DND-41 (cell line): ENCODE data around the gene CREB3L2.

Experiments
- ATAC-seq: fragments of 200-7000 bp; cut with Tn5 transposase; 3 replicates; pipeline ENCODE4 v1.9.1; 2021; ENCODE audit warnings: low read depth; ENCODE audit not compliant: insufficient read depth
- DNase-seq: peaks from one replicate; pipeline ENCODE4 v3.0.0-alpha.2; 2020
- H2AFZ ChIP-seq: 2 replicates; pipeline ENCODE4 v1.6.0; 2012; ENCODE audit warnings: low read depth, low read length
- H3K27ac ChIP-seq: 2 replicates; pipeline ENCODE4 v1.5.1; 2012; ENCODE audit warnings: low read length, inconsistent platforms
- H3K27me3 ChIP-seq: fragments of 200-600 bp; sonication (generic); 2 replicates; pipeline ENCODE4 v1.6.0; 2012; ENCODE audit warnings: low read length, mild to moderate bottlenecking, inconsistent platforms; ENCODE audit not compliant: insufficient read depth, poor library complexity
- H3K36me3 ChIP-seq: 2 replicates; pipeline ENCODE4 v1.5.1; 2012; ENCODE audit warnings: low read length, inconsistent platforms; ENCODE audit not compliant: insufficient read depth
- H3K4me1 ChIP-seq: 2 replicates; pipeline ENCODE4 v1.5.1; 2012; ENCODE audit warnings: mild to moderate bottlenecking, low read length; ENCODE audit not compliant: insufficient read depth
- H3K4me2 ChIP-seq: 2 replicates; pipeline ENCODE4 v1.6.0; 2012; ENCODE audit warnings: mild to moderate bottlenecking, moderate library complexity, low read length, inconsistent platforms; ENCODE audit not compliant: insufficient read depth
- H3K4me3 ChIP-seq, 2 experiments: fragments of 200-600 bp in 1 of 2; shearing (Covaris generic) in 1 of 2; 2 replicates each; pipeline ENCODE4 v1.5.1; 2012 to 2016; ENCODE audit warnings: inconsistent platforms in 2 of 2, low read length in 2 of 2, mild to moderate bottlenecking in 2 of 2, low read depth in 1 of 2, moderate library complexity in 1 of 2
- H3K79me2 ChIP-seq: 2 replicates; pipeline ENCODE4 v1.6.0; 2012; ENCODE audit warnings: low read length, inconsistent platforms; ENCODE audit not compliant: insufficient read depth
- H3K9ac ChIP-seq: 2 replicates; pipeline ENCODE4 v1.6.0; 2012; ENCODE audit warnings: low read depth, mild to moderate bottlenecking, inconsistent platforms, low read length, moderate library complexity
- H3K9me3 ChIP-seq: 2 replicates; pipeline ENCODE4 v1.5.1; 2012; ENCODE audit warnings: low read length, moderate library complexity, mild to moderate bottlenecking, inconsistent platforms; ENCODE audit not compliant: insufficient read depth, severe bottlenecking
- H4K20me1 ChIP-seq: 2 replicates; pipeline ENCODE4 v1.6.0; 2012; ENCODE audit warnings: low read length; ENCODE audit not compliant: insufficient read depth
- CTCF ChIP-seq: IDR thresholded peaks from 2 replicates; pipeline ENCODE4 v1.5.1; 2012; ENCODE audit warnings: borderline replicate concordance, low read length, moderate library complexity, mild to moderate bottlenecking; ENCODE audit not compliant: poor library complexity, severe bottlenecking; ENCODE audit errors: extremely low read depth
- EZH2 ChIP-seq: IDR thresholded peaks from 3 replicates; pipeline ENCODE4 v1.6.1; 2012; ENCODE audit warnings: borderline replicate concordance, low read depth, mild to moderate bottlenecking, moderate library complexity, low read length, inconsistent platforms; ENCODE audit not compliant: severe bottlenecking

CREB3L2 gene

GRCh38 chr7:137975221-137975620 lies 26.7 kb downstream of the CREB3L2 start:
- no peak overlapping the region for H3K4me2 ChIP-seq
- H4K20me1 ChIP-seq: peaks cover 3% of the 10 kb centered on the region; the same call in 1 of the 2 replicates
- no peaks in the 10 kb centered on the region for H3K9me3 ChIP-seq
- no peaks in the 10 kb centered on the region for H3K79me2 ChIP-seq
- no peak overlapping the region for H2AFZ ChIP-seq
- no peak for DNase-seq
- H3K4me3 ChIP-seq: no peak overlapping the region
- H3K27me3 ChIP-seq: no peaks in the 10 kb centered on the region
- H3K36me3 ChIP-seq: no peaks in the 10 kb centered on the region
- H3K27ac ChIP-seq: no peak overlapping the region
- no peak overlapping the region for H3K9ac ChIP-seq
- ATAC-seq: no peak
- no peaks in the 10 kb centered on the region for H3K4me1 ChIP-seq
- TF ChIP-seq EZH2 (no peak), CTCF (no peak)

- no peak for TF ChIP-seq EZH2
- no peak for TF ChIP-seq CTCF
- Histone ChIP-seq H3K4me2 (no peak overlapping the region), H3K4me3 (no peak overlapping the region), H3K9ac (no peak overlapping the region), H3K4me1 (no peaks in the 10 kb centered on the region), H3K27me3 (no peaks in the 10 kb centered on the region), H4K20me1 (peaks cover 3% of the 10 kb centered on the region; the same call in 1 of the 2 replicates), H3K36me3 (no peaks in the 10 kb centered on the region), H3K79me2 (no peaks in the 10 kb centered on the region), H3K9me3 (no peaks in the 10 kb centered on the region), H2AFZ (no peak overlapping the region), H3K27ac (no peak overlapping the region)
- ATAC-seq: no peak
- no peak for DNase-seq
Observed at GRCh38 chr7:137974766-137975165, 27.1 kb downstream of the CREB3L2 start.

GRCh38 chr7:137970253-137970975 lies 31.5 kb downstream of the CREB3L2 start:
- Histone ChIP-seq H3K9me3 (no peaks in the 10 kb centered on the region), H4K20me1 (no peaks in the 10 kb centered on the region; the same call in 1 of the 2 replicates), H3K4me1 (no peaks in the 10 kb centered on the region; the same call in 1 of the 2 replicates), H3K4me3 (no peak overlapping the region), H3K4me2 (no peak overlapping the region), H3K27me3 (no peaks in the 10 kb centered on the region), H3K79me2 (no peaks in the 10 kb centered on the region), H2AFZ (no peak overlapping the region), H3K36me3 (no peaks in the 10 kb centered on the region), H3K9ac (no peak overlapping the region), H3K27ac (no peak overlapping the region)
- TF ChIP-seq CTCF (no peak), EZH2 (no peak)
- DNase-seq: no peak
- ATAC-seq: no peak

- DNase-seq: no peak
- H2AFZ ChIP-seq: no peak overlapping the region
- no peaks in the 10 kb centered on the region for H3K36me3 ChIP-seq
- H3K79me2 ChIP-seq: no peaks in the 10 kb centered on the region
- H3K4me3 ChIP-seq: no peak overlapping the region
- no peak for TF ChIP-seq CTCF
- no peak for TF ChIP-seq EZH2
- no peaks in the 10 kb centered on the region for H3K9me3 ChIP-seq
- no peak overlapping the region for H3K27ac ChIP-seq
- no peak for ATAC-seq
- no peak overlapping the region for H3K9ac ChIP-seq
- H4K20me1 ChIP-seq: no peaks in the 10 kb centered on the region; the same call in 1 of the 2 replicates
- H3K27me3 ChIP-seq: no peaks in the 10 kb centered on the region
- no peak overlapping the region for H3K4me2 ChIP-seq
- H3K4me1 ChIP-seq: no peaks in the 10 kb centered on the region; the same call in 1 of the 2 replicates
Observed at GRCh38 chr7:137969828-137970227, 32.1 kb downstream of the CREB3L2 start.
